Brain microvascular endothelial cell (primary cell): ENCODE data around the gene GBA2.

ENCODE experiments used
- DNase-seq: peaks from one replicate; pipeline ENCODE4 v3.0.0-alpha.2; 2020
- H3K27ac ChIP-seq: fragments of 250-450 bp; sonication (Bioruptor Pico); 2 replicates; pipeline ENCODE4 v1.5.1; 2020; ENCODE audit warnings: mild to moderate bottlenecking, moderate library complexity
- H3K27me3 ChIP-seq: fragments of 250-450 bp; sonication (Bioruptor Pico); replicated peaks from 2 replicates; pipeline ENCODE4 v1.5.1; 2020; ENCODE audit warnings: mild to moderate bottlenecking
- H3K36me3 ChIP-seq: fragments of 250-450 bp; sonication (Bioruptor Pico); replicated peaks from 2 replicates; pipeline ENCODE4 v1.5.1; 2020; ENCODE audit warnings: mild to moderate bottlenecking
- H3K4me3 ChIP-seq: 2 replicates; pipeline ENCODE4 v1.5.1; 2011; ENCODE audit warnings: low read depth, mild to moderate bottlenecking, control low read depth, low read length, moderate library complexity
- in situ Hi-C: cut with HindIII; loops from 2 replicates; pipeline ENCODE4 v1.10.0; 2017; ENCODE audit warnings: low sequenced_read_pairs, low pct_ligation_motif_present
- TF ChIP-seq, protein P1 (sequence below): IDR thresholded peaks from 2 replicates; pipeline ENCODE4 v1.5.1; 2011; ENCODE audit warnings: low read depth, mild to moderate bottlenecking, moderate library complexity, low read length, control low read depth, inconsistent platforms; ENCODE audit errors: missing control alignments

GBA2 gene

DNA sequence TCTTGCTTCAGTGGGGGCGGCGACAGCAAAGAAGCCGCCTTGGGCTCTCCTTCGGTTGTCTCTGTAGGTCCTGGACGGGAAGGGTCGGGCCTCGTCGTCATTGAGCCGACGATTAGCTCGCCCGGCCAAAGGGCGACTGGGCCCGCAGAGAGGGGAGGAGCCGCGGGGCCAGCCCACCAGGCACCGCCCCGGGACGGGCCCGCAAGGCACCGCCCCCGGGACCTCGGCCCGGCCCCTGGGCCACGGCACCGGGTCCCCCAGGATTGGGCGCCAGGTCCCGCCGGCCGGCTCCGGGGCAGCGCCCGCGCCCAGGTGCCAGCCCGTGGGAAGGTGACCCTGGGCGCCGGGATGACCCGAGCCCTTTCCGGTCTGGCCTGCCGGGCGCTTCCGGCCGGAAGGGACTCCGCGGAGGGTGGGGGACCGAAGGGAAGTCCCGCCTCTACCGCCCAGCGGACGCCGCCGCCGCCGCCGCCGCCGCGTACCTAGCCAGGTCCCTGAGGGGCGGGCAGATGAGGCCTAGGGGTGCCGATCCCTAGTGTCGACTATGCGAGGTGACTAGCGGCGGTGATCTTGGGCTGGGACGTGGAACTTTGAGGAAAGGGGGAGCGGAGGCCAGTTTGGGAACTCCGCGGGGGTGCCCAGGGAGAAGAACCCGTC lies at the start of gene GBA2, which contains the start of gene RGP1:
GBA2 (minus strand) TSS at position 371 of the 657 bp plus-strand sequence. CDS start 524 bp downstream, outside the sequence.
RGP1 (plus strand) TSS at position 430 of the 657 bp plus-strand sequence. CDS start 469 bp downstream, outside the sequence.
- H3K27me3 ChIP-seq, result no peaks in the 10 kb centered on the region
- H3K27ac ChIP-seq, result peak within 1 kb of the TSS; percentile 81
- in situ Hi-C loops, result no loop called here
- DNase-seq, result peak; percentile 45
- peak within 1 kb of the TSS; percentile 85 for H3K4me3 ChIP-seq
- H3K36me3 ChIP-seq, result peaks cover 30% of the 10 kb centered on the region
- TF ChIP-seq, protein P1, sequence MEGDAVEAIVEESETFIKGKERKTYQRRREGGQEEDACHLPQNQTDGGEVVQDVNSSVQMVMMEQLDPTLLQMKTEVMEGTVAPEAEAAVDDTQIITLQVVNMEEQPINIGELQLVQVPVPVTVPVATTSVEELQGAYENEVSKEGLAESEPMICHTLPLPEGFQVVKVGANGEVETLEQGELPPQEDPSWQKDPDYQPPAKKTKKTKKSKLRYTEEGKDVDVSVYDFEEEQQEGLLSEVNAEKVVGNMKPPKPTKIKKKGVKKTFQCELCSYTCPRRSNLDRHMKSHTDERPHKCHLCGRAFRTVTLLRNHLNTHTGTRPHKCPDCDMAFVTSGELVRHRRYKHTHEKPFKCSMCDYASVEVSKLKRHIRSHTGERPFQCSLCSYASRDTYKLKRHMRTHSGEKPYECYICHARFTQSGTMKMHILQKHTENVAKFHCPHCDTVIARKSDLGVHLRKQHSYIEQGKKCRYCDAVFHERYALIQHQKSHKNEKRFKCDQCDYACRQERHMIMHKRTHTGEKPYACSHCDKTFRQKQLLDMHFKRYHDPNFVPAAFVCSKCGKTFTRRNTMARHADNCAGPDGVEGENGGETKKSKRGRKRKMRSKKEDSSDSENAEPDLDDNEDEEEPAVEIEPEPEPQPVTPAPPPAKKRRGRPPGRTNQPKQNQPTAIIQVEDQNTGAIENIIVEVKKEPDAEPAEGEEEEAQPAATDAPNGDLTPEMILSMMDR, result no peak

DNA sequence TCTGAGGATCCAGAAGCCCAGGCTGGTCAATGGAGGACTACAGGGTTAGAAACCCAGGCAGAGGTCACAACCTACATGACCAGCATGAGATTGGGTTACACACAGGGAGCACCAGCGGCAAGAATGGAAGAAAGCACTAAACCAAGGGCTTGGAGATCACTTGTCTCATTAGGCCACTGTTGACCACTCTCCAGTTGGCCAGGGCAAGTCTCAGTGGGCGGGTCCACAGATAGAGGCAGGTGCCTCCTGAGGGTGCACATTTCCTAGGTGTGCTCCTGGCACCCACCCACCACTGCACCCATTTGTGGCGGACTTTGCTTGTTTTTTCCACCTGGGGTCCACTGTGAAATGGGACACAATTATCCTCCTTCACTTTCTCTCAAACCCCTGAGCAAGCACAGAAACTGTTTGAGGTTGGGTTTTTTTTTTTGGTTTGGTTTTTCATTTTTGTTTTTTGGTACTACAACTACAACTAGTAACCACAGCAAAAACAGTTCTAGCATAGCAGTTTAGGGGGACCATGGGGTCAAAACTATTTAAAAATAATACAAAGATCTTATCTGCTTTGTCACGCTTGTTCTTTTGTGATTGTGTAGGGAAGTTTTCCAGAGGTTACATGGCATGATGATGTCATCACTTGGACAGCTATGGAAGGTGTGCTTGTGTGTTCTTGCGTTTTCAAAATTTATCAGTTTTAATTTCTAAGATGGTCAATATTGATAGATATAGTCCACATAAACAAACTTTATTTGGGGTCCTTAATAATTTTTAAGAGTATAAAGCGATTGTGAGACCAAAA lies 48.5 kb upstream of the GBA2 start:
- no peak overlapping the region for H3K4me3 ChIP-seq
- H3K27me3 ChIP-seq, result no peaks in the 10 kb centered on the region
- no peak overlapping the region for H3K27ac ChIP-seq
- TF ChIP-seq, protein P1, result no peak
- DNase-seq, result no peak
- in situ Hi-C loops, result no loop called here
- peaks cover 1% of the 10 kb centered on the region for H3K36me3 ChIP-seq

DNA sequence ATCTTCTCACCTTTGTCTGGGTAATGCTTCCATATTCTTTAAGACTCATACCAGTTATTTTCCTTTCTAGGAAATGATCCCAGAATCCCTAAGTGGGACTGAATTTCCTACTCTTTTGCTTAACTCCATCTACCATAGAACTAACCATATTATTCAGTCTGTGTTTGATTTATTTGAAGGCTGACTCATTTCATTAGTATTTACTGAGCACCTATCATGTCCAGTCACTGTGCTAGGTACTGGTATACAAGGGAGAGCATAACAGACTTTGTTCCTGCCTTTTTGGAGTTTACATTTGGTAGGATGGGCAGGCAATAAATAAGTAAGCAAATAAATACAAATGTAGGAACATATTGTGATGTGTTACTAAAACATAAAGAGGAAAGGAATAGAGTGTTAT lies 46.7 kb upstream of the GBA2 start:
- TF ChIP-seq, protein P1, result no peak
- Histone ChIP-seq H3K27ac (no peak overlapping the region), H3K4me3 (no peak overlapping the region), H3K36me3 (no peaks in the 10 kb centered on the region), H3K27me3 (no peaks in the 10 kb centered on the region)
- DNase-seq, result no peak
- in situ Hi-C loops, result no loop called here

DNA sequence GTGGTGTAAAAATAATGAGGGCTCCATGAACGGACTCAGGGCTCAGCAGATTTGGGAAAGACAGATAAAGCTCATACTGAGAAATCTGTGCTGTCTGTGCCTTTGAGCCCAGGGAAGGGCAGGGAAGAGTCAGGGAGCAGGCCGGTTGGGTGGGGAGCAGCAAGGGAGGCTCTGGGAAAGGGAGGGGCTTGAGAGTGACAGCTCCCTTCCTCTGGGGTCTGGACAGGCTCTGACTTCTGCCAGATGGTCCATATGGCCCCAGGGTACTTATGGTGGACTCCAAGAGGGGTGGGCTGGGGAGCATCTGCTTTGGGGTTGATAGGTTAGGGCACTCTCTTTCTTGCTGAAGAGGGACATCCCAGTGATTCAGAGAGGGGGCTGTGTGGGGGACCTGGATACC lies 44.4 kb upstream of the GBA2 start:
- no peak overlapping the region for H3K27ac ChIP-seq
- H3K27me3 ChIP-seq, result no peaks in the 10 kb centered on the region
- no peak overlapping the region for H3K4me3 ChIP-seq
- in situ Hi-C loops, result no loop called here
- no peak for DNase-seq
- H3K36me3 ChIP-seq, result no peaks in the 10 kb centered on the region
- TF ChIP-seq, protein P1, result no peak

DNA sequence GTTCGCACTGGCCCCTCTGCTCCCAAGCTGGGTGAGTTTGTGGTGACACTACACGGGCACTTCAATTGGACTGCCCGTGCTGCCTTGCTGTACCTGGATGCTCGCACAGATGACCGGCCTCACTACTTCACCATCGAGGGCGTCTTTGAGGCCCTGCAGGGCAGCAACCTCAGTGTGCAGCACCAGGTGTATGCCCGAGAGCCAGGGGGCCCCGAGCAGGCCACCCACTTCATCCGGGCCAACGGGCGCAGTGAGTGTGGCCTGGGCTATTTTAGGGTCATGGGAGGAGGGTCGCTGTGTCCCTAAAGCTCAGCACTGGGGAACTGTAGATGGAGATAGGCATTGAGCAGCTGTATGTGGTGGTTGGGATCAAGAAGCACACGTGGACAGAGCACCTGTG lies 43.8 kb upstream of the GBA2 start:
- Histone ChIP-seq H3K27ac (no peak overlapping the region), H3K4me3 (no peak overlapping the region), H3K36me3 (no peaks in the 10 kb centered on the region), H3K27me3 (no peaks in the 10 kb centered on the region)
- in situ Hi-C loops, result no loop called here
- TF ChIP-seq, protein P1, result no peak
- no peak for DNase-seq
